Body of pancreas (tissue), 4 donors: ENCODE data around the gene VAV2.
"Not testable (repeated sequence)": the region's sequence is repeated elsewhere in the genome, so short reads cannot be mapped to it uniquely, and the experiment has no call there.

Source experiments
- CTCF ChIP-seq, 7 experiments: fragments of 450-650 bp in 4 of 7; fragments of 200-600 bp in 3 of 7; sonication (generic) in 3 of 7; IDR thresholded peaks; one replicate each; pipeline ENCODE4 v1.5.1; 2016 to 2019; ENCODE audit warnings: antibody characterized with exemption in 7 of 7
- POLR2A ChIP-seq, 3 donors: fragments of 450-650 bp; IDR thresholded peaks; one replicate each; pipeline ENCODE4 v1.6.1; 2016; ENCODE audit warnings: antibody characterized with exemption in 3 of 3, mild to moderate bottlenecking in 2 of 3

GRCh38 chr9:133896007-133896406 lies 96.1 kb downstream of the VAV2 start:
- not testable (repeated sequence) for TF ChIP-seq POLR2A, CTCF (IDR thresholded peaks at IDR 0.05)
